HG02759 (cell line): ENCODE results near the gene COBL.
A peak's percentile ranks its signal among the peaks of the same experiment; 100 is the strongest.

Source experiments
- ATAC-seq: cut with Tn5 transposase; IDR thresholded peaks from one replicate; pipeline ENCODE4 v1.9.1; 2021; ENCODE audit warnings: mild to moderate bottlenecking, moderate library complexity; ENCODE audit not compliant: unreplicated experiment

The COBL gene

DNA sequence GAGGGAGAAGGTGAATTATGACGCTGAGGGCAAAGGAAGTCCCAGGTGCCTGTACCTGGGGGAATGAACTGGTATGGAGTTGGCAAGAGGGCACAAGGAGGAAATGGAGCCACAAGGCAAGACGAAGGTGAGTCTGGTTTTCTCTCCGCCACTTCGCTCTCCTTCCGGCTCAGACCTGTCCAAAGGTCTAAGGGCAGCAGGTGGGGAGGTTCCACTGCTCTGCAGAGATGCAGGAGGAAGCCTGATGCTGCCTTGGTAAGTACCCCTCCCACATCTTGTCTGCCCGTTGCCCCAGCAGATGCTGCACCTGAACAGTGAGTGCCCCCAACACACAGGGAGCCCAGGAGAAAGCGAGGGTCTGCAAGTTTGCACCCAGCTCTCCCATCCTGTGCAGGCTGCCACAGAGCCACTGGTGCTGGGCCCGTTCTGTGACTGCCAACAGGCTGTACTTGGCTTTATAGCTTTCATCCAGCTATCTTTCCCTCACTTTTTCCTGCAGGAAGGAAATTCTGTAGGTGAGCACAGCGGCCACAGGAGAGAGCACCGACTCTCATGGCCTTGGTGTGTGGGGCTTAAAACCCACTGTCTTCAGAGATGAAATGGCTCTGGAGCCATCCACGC lies 235.2 kb downstream of the COBL start:
- ATAC-seq = no peak

DNA sequence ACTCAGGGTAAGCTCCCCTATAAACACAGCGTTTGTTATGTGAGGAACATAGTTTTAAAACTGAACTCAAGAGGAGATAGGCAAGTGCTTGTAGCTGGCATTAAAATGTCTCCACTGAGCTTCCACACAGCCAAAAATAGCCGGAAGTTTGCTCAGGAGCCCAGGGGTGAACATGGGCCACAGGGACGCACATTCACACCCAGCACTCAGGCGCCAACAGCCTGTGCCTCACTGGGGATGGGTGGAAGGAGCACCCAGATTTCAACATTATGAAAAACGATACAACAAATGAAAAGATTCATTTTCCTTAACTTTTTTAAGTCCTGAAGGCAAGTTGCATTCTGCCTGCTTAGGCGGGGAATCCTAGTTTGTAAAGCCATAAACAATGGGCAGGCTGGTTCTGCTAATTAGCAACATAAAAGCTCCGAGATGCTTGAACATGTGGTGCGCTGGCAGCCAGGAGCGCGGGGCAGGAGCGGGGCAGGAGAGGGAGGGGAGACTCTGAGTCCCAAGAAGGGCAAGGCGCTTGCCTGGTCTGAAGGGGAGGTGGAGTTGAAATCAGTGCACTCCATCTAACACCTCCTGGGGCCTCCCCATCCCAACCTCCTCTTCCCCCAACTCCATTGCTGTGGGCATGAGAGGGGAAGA lies 235.9 kb downstream of the COBL start:
- no peak for ATAC-seq

DNA sequence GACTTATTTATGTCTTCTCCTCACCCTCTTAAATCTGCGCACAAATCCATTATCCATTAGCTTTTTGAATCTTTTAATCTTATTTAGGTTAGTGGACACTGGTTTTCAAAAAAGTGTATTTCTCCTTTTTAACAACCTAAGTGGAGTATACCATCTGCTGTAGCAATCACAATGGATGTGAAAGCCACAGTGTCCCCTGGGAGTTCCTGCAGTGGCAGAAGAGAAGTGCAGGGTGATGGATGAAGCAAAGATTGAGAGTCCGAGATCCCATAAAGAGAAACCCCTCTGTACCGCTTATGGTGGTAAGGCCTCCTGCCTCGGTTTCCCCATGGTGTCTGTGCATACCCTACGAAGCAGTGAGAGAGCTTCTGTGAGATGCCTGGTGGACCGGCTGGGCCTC lies 236.4 kb downstream of the COBL start:
- ATAC-seq = no peak

DNA sequence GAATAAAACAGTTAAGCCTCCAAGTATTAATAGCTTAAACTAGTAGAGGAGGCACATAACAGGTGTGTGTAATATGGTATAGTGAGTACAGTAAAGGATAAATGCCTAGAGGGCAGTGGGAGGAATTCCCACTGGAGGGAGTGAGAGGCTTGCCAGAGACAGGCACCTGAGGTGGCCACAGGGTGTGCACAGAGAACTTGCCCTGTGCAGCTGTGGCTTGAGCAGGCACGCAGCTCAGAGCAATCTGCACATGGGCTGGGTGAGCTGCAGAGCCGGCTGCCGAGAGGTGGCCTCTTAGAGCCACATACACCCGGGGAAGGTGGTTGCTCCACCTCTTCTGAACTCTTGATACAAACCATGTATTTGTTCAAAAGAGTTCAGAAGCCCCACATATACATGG lies 237.1 kb downstream of the COBL start:
- no peak for ATAC-seq

DNA sequence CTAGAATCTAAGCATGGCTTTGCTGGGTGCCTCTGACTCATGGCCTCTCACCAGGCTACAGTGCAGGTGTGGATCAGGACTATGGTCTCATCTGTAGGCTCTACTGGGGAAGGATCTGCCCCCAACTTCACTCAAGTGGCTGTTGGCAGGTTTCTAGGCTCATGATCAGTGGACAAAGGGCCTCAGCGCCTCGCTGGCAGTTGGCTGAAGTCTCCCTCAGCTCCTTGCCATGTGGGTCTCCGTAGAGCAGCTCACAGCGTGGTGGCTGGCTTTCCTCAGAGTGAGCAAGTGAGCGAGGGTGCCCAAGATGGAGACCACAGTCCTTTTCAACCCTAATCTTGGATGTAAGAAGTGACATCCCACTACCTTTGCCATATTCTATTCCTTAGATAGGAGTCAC lies 238.0 kb downstream of the COBL start:
- ATAC-seq = no peak

DNA sequence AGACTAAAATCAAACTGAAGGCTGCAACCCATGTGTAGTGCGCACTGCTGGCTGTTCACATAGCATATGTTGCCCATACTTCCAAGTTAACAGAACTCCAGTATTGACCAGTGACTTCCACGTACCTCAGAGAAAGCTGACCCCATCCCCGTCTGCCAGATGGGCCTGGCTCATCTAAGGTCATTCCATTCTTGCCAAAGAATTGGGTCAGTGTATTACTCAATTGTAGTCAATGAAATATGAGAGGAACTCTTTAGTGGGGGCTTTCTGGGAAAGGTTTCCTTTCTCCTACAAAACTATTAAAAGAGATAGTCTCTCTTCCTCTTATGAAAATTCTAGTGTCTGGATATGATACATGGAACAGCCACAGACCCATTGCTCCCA lies 238.6 kb downstream of the COBL start:
- no peak for ATAC-seq

DNA sequence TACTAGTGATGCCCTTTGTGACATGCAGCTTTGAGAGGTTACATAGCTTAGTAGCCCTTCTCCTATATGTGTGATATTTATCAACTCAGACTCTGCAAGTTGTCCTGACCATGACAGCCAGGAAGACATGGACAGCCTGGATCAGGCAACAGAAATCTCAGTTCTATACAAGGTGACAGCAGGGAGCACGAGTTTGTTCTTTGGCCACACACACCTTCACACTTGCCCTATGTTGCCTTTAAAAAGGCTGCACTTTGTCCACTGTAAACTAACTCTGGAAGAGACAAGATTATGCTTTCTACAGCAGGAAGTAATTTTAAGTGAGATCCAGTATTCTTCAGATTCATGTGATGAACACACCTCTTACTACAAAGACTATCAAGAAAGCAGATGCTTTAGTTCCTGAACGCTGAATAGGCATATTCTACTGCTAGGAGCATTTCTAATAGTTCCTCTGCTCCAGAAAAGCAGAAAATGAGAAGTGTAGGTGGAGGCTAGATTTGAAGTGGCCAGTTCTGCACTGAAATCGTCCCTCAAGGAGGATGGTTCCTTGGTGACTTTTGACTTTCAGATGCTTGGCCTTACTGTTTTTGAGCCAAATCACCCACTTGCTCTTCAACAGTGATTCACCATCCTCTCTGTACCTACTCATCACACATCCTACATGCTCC lies 239.2 kb downstream of the COBL start:
- ATAC-seq = no peak

DNA sequence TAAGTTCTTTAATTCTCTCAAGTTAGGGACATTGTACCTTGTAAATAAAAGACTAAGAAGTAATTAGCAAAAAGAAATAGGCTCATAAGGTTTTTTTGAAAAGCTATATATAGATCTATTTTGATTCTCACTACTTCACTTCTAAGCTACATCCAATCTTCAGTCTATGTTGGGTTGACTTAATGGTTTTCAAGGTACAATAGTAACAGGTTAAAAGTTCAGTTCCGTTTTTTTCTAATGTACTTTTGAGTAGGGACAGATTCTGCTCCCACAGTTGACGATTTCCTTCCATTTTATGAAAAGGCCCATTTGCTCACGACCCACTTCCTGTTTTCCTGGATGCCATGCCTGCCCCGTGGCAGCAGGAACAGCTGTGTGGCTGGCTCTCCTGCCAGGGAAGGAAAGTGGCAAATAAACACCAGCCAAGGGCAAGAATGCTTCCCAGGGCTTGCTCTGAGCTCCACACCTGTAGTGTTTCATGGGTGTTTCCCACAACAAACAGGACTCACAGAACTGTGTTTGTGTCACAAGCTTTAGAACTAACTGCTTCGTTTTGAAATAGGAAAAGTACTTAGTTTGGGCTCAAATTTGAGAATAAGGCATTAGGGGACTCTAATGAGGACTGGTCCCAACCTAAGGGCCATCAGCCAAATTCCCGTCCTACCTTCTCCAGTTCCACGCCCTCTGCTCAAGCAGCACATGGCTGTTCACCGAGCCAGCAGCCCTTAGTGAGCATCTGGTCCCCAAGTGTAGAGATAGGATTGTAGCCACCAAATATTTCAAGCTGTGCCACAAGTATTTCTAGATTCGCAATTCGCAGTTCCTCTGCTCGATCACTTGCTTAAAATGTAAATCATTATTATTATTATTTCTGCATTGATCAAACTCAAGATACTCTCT lies 240.7 kb downstream of the COBL start:
- ATAC-seq = no peak

DNA sequence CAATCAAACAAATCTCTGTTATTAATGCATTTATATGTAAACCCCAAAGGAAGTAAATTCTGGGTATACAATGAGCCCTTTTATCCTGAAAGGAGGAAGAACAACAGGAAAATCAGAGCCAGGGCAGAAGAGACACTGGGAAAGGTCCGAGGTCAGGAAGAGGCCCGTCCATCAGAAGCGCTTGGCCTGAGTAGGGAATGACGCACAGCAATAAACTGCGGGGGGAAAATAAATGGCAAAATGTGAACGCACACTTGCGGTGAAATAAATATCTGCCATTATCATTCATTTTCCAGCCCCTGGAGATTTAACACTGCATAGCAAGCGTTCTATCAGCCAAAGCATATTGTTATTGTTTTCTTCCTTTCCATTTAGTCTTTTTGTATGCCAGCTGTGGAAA lies 243.4 kb downstream of the COBL start:
- no peak for ATAC-seq

DNA sequence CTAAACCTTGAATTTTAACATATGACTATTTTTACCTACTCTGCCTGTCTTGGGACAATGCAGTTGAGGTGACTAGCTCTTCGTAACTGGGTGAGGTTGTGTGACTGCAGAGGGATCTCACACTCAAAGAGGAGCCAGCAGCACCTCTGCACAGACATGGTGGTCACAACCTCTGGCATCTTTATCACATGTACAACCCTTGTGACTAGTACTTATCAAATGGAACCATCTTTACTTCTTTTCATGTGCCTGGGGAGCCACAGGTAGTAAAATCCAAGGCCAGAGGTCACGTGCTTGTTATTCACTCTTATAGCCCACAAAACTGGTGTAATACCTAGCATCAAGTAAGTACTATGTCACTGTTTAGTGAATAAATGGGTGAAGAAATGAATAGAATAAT lies 244.3 kb downstream of the COBL start:
- no peak for ATAC-seq

DNA sequence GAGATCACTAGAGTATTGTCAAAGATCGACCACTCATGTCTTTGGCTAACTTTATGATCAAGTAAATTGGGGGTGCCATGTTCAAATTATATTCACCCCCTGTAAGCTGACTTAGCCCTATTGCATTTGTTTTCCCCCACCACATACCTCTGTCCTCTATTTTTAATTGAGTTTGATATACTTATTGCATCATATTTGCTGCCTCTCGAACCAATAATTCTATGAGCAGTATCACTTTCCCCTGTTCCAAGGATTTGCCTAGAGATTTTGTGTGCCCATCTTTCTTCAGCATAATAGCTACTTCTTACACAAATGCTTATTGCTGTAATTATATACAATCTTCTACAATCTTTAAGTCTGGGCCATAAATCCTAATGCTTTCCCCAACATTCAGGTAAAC lies 245.2 kb downstream of the COBL start:
- ATAC-seq = no peak

DNA sequence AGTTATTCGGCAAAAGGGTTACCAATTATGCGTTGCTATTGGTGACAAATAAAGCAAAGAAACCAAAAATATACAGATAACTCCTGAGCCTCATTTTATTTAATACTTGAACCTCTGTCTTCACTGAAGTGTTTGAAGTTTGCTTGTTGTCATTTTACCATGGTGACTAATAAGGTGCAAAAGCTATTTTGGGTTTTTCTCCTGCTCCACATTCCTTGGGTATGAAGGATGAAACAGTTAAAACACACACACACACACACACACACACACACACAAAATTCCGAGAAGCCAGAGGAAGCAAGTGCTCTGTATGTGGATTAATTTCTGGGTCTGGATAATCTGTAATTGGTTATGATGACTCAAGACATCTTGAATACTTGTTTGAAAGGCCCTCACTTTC lies 246.5 kb downstream of the COBL start:
- ATAC-seq = no peak

DNA sequence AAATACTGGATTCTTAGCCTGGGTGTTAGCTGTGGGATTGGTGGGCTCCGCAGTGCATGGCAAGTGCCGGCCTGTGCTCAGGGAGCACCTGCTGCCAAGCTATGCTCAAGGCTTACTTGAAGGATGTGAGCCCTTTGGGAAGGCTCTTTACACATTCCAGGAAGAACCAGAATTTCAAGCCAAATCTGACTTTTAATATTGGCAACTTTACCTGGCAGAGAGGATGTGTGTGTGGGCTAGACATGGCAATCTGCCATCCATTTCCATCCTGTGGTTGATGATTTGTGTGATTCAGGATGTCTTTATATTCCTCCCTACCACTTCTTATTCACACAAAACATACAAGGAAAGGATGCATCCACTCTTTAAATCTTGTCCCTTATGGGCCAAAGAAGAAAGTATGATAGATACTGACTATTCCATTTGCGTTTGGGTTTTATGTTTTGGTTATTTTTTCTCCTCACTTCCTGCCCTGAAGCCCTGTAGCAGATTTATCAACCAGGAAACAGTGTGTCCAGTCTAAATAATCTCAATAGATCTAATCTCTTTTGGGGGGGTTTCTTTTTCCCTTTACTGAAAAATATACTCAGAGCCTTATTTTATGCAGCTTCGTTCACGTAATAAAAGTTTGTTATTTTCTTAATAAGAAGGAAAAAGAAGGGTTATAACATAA lies 247.1 kb downstream of the COBL start:
- ATAC-seq = no peak

DNA sequence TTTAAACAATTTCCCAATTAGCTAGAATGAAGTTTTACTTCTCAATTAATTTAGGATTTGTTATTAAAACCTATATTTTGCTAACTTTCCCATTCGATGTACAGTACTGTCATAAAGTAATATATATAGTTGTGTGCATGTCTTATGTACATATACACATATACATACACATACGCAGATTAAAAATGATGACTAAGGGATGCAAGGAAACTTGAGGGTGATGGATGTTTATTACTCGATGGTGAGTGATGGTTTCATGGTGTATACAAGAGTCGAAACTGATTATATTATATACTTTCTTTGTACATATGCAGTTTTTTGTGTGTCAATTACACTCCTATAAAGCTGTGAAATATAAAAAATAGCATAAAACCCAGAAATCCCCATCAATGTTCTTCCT lies 248.2 kb downstream of the COBL start:
- ATAC-seq = no peak

DNA sequence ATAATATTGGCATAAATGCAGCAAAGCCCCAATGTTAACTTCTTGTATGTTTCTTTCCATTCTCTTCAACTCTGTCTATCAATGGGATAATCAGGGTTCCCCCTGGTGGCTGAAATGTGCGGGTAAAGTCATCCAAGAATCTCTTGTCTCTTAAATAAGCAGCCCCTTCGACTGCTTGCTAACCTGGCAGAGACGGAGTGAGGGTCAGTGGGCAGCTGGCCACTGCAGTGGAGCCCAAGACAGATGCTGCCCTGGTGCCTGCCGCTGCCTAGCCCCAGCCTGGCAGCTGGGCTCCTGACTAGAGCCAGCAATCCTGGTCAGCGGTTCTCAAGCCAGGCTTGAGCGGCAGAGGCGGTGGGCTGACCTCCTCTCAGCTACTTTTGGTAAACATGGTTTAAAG lies 248.9 kb downstream of the COBL start:
- peak; percentile 63 for ATAC-seq

DNA sequence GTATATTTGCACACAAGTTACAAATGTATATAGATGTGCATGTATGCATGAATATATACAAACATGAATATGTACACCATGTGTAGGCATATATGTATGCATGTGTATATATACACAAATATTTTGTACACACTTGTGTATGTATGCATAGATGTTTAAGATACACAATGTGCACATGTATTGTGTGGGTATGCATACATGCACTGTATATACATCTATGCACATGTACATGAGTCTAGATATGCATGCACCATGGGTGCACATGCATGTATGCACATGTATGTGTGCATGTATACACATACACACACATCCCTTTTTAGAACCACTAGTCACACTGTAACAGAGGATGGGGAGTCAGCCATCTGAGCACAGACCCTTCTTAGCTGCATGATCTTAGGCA lies 249.4 kb downstream of the COBL start:
- ATAC-seq = peak; percentile 13

DNA sequence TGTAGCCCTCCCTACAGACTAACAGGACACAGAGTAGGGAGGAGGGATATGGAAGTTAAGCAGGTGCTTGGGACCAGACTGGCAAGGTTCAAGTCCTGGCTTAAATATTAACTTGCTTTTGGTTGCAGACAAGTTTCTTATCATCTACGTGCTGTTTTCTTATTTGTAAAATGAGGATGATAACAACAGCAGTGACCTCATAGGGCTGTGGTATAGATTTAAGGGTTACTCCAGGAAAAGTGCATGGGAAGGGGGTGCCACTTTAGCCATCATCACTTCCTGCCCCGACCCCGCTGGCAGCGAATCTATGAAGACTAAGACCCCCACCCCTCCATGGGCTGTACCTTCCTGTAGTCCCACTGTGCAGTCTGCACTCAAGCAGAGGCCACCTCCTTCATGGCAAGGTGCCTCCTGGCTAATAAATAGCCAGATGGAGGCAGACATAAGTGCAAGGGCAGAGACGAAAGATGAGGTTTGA lies 250.2 kb downstream of the COBL start:
- ATAC-seq = no peak

DNA sequence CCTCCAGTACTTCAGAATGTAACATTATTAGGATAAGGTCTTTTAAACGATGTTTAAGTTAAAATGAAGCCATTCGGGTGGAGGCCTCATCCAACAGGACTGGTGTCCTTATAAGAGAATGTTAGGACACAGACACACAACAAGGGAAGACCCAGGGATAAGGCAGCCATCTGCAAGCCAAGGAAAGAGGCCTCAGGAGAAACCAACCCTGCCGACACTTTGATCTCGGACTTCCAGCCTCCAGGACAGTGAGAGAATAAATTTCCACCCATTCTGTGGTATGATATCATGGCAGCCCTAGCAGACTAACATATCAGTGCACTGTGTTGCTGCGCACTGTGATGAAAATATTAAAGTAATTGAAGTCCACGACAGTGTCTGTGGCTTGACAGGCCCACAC lies 250.8 kb downstream of the COBL start:
- no peak for ATAC-seq

DNA sequence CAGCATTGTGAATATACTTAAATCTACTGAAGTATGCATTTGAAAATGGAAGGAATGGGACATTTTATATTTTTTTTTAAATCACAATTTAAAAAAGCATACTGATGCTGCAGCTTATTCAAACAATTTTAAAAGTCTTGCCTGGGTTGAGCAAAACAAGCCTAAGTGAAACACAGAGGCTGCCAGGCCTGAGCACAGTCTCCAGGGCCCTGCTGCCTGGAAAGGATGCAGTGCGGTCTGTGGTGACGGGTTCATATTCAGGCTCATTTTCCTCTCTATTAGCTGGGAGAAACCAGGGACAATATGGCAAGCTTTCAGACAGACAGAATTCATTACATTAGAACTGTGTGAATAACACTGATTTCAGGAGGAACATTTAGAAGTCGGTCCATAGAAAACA lies 251.9 kb downstream of the COBL start:
- ATAC-seq = no peak

DNA sequence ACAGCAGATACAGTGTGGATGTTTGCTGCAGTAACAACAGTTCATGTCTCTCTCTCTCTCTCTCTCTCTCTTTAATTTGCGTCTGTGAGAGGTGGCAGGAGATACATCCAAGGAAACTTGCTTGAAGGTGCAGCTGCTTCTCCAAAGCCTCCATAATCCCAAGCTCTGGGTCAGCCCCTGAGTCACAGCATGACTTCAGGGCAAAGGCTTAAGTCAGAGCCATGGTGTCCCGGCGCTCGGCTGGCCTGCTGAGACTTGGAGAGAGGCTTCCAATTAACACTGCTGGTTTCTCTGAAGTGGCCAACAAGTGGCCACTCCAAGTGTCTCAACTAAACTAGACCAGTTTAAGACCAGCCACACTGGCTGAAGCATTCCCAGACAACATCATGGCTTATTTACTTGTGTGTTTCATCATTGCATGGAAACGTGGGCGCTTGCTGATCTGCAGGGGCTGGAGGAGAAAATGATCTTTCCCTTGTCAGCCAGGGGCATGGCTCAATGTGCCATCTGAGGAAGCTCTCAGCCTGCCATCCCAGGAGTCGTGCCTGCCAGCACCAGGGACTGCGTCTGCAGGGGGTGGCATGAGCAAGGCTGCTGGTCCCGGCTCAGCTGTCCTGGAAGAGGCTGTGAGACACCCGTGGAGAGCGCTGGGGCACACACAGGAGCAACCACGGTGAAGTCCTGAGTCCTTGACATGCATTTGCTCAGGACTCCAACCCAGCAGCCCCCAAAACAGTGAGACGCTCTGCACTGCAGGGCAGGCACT lies 254.2 kb downstream of the COBL start:
- ATAC-seq = no peak
